ENCODE data around the gene TLDC2.
"Not testable (repeated sequence)": the region's sequence is repeated elsewhere in the genome, so short reads cannot be mapped to it uniquely, and the experiment has no call there.

The TLDC2 gene

GRCh38 chr20:36862857-36863668 lies 12.9 kb upstream of the TLDC2 start:
- Histone ChIP-seq H3K9ac (ENCODE audit: low read depth, low read length) (no peak overlapping the region), H3K4me3 (ENCODE audit: low read depth, low read length) (peak overlapping the region; percentile 64), H3K9me3 (ENCODE audit: control insufficient read depth, insufficient read depth, low read length) (no peaks in the 10 kb centered on the region), H3K36me3 (ENCODE audit: control insufficient read depth, insufficient read depth, low read length) (peaks cover 10% of the 10 kb centered on the region), H3K4me1 (ENCODE audit: control insufficient read depth, insufficient read depth, low read length) (peaks cover 34% of the 10 kb centered on the region), H3K27me3 (ENCODE audit: control insufficient read depth, insufficient read depth, low read length) (peaks cover 5% of the 10 kb centered on the region)

DNA sequence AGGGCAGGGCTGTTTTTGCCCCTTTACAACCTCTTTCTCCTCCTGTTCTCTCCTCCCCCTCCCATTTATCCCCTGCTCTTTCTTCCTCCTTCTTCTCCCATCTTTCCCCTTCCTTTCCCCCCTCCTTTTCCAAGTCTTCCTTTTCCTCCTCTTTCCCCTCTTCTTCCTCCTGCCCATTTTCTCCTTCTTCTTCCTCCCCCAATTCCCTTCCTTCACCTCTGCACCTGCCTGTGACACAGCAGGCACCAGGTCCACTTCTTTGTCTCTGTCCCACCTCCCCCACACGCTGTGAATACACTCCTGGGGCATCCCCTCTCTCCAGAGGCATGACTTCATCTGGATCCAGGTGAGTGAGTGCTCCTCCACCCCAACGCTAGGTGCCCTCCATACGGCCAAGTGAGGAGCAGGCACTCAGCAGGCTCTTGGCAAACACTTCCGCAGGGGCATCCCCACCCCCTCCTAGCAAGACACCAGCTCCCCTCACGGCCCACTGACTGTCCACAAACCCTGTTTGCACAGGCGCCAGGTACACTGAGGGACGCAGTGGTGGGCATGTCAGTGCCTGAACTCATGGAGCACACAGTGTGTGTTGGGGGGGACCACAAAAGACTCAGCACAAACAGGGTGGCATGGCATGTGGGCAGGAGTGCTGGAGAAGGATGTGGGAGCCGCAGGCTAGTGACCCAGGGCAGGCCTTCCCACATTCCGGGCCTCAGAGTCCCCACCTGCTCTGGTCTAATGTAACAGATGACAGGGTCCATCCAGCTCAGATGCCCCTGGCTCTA lies 10.7 kb upstream of the TLDC2 start:
- Histone ChIP-seq H3K4me1 (ENCODE audit: control insufficient read depth, insufficient read depth, low read length) (peaks cover 23% of the 10 kb centered on the region), H3K36me3 (ENCODE audit: control insufficient read depth, insufficient read depth, low read length) (peaks cover 7% of the 10 kb centered on the region), H3K9ac (ENCODE audit: low read depth, low read length) (no peak overlapping the region), H3K27me3 (ENCODE audit: control insufficient read depth, insufficient read depth, low read length) (peaks cover 5% of the 10 kb centered on the region), H3K4me3 (ENCODE audit: low read depth, low read length) (peak overlapping the region; percentile 52), H3K9me3 (ENCODE audit: control insufficient read depth, insufficient read depth, low read length) (no peaks in the 10 kb centered on the region)

DNA sequence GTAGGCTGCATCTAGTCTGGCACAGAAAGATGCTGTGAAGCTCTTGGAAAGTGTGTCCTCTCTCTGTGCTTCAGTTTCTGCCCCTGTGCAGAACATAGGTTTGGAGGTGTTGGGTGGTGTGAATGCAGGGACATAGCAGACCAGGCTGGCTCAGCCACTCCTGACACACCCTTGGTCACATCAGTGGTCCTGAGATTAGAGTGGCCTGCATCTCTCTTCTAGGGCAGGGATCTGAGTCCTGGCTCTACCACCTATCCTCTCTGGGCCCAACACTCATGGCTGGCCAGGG lies 10.1 kb upstream of the TLDC2 start:
- peaks cover 21% of the 10 kb centered on the region for H3K4me1 ChIP-seq (ENCODE audit: control insufficient read depth, insufficient read depth, low read length)
- no peak overlapping the region for H3K9ac ChIP-seq (ENCODE audit: low read depth, low read length)
- no peaks in the 10 kb centered on the region for H3K9me3 ChIP-seq (ENCODE audit: control insufficient read depth, insufficient read depth, low read length)
- H3K27me3 ChIP-seq (ENCODE audit: control insufficient read depth, insufficient read depth, low read length): peaks cover 5% of the 10 kb centered on the region
- no peak overlapping the region for H3K4me3 ChIP-seq (ENCODE audit: low read depth, low read length)
- H3K36me3 ChIP-seq (ENCODE audit: control insufficient read depth, insufficient read depth, low read length): peaks cover 7% of the 10 kb centered on the region

GRCh38 chr20:36866164-36866563 lies 9.8 kb upstream of the TLDC2 start:
- Histone ChIP-seq H3K9ac (ENCODE audit: low read depth, low read length) (no peak overlapping the region), H3K27me3 (ENCODE audit: control insufficient read depth, insufficient read depth, low read length) (peaks cover 5% of the 10 kb centered on the region), H3K4me1 (ENCODE audit: control insufficient read depth, insufficient read depth, low read length) (peaks cover 18% of the 10 kb centered on the region), H3K36me3 (ENCODE audit: control insufficient read depth, insufficient read depth, low read length) (peaks cover 4% of the 10 kb centered on the region), H3K4me3 (ENCODE audit: low read depth, low read length) (no peak overlapping the region), H3K9me3 (ENCODE audit: control insufficient read depth, insufficient read depth, low read length) (no peaks in the 10 kb centered on the region)

GRCh38 chr20:36866681-36867495 lies 9.1 kb upstream of the TLDC2 start:
- H3K36me3 ChIP-seq (ENCODE audit: control insufficient read depth, insufficient read depth, low read length): no peaks in the 10 kb centered on the region
- H3K9ac ChIP-seq (ENCODE audit: low read depth, low read length): no peak overlapping the region
- peaks cover 5% of the 10 kb centered on the region for H3K27me3 ChIP-seq (ENCODE audit: control insufficient read depth, insufficient read depth, low read length)
- peaks cover 11% of the 10 kb centered on the region for H3K4me1 ChIP-seq (ENCODE audit: control insufficient read depth, insufficient read depth, low read length)
- no peak overlapping the region for H3K4me3 ChIP-seq (ENCODE audit: low read depth, low read length)
- no peaks in the 10 kb centered on the region for H3K9me3 ChIP-seq (ENCODE audit: control insufficient read depth, insufficient read depth, low read length)

- Histone ChIP-seq H3K9ac (ENCODE audit: low read depth, low read length) (no peak overlapping the region), H3K4me3 (ENCODE audit: low read depth, low read length) (no peak overlapping the region), H3K9me3 (ENCODE audit: control insufficient read depth, insufficient read depth, low read length) (no peaks in the 10 kb centered on the region), H3K4me1 (ENCODE audit: control insufficient read depth, insufficient read depth, low read length) (no peaks in the 10 kb centered on the region), H3K36me3 (ENCODE audit: control insufficient read depth, insufficient read depth, low read length) (no peaks in the 10 kb centered on the region), H3K27me3 (ENCODE audit: control insufficient read depth, insufficient read depth, low read length) (no peaks in the 10 kb centered on the region)
Observed at GRCh38 chr20:36871640-36872570, 4.0 kb upstream of the TLDC2 start.

DNA sequence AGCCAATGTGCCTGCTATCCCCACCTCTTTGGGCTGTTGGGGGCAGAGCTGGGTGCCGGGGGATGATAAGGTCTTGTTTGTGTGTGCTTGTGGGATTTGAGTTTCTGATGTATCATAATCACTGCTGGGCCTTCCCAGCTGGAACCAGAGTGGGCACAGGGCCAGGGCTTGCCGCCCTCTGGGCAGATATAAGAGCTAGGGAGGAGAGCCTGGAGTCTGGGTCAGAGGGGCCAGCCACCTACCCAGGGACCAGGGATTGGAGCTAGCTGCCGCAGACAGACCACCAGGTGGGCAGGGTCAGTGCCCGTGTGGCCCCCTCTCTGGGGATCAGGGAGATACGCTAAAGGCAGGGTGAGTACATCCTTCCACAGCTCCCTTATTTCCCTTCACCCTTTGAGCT lies 3.1 kb upstream of the TLDC2 start:
- no peaks in the 10 kb centered on the region for H3K36me3 ChIP-seq (ENCODE audit: control insufficient read depth, insufficient read depth, low read length)
- no peak overlapping the region for H3K9ac ChIP-seq (ENCODE audit: low read depth, low read length)
- H3K4me1 ChIP-seq (ENCODE audit: control insufficient read depth, insufficient read depth, low read length): peaks cover 1% of the 10 kb centered on the region
- no peaks in the 10 kb centered on the region for H3K9me3 ChIP-seq (ENCODE audit: control insufficient read depth, insufficient read depth, low read length)
- no peak overlapping the region for H3K4me3 ChIP-seq (ENCODE audit: low read depth, low read length)
- H3K27me3 ChIP-seq (ENCODE audit: control insufficient read depth, insufficient read depth, low read length): no peaks in the 10 kb centered on the region

DNA sequence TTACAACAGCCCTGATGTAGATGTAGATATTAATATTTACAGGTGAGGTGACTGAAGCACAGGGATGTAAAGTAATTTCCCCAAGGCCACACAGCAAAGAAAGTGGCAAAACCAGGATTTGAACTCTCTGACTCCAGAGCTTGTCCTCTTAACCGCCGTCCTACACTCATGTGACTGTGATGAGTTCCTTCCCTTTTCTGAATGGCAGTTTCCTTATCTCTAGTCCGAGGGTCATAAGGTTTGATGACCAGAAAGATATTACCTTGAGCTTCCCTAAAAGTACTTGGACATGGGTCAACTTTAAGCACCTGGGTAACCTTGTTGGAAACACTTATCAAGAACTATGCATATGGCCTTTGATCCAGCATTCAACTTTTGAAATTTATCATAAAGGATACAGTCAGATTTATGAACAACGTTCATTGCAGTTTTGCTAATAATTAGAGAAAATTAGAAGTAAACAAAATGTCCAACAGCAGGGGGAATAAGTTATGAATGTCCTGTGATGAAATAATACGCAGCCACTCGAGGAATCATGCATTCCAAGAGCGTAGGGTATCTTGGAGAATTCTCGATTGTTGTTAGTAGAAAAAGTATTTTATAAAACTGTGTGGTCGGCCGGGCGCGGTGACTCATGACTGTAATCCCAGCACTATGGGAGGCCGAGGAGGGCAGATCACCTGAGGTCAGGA lies 2.3 kb upstream of the TLDC2 start:
- Histone ChIP-seq H3K36me3 (ENCODE audit: control insufficient read depth, insufficient read depth, low read length) (no peaks in the 10 kb centered on the region), H3K27me3 (ENCODE audit: control insufficient read depth, insufficient read depth, low read length) (no peaks in the 10 kb centered on the region), H3K9me3 (ENCODE audit: control insufficient read depth, insufficient read depth, low read length) (no peaks in the 10 kb centered on the region), H3K9ac (ENCODE audit: low read depth, low read length) (no peak overlapping the region), H3K4me1 (ENCODE audit: control insufficient read depth, insufficient read depth, low read length) (peaks cover 3% of the 10 kb centered on the region), H3K4me3 (ENCODE audit: low read depth, low read length) (no peak overlapping the region)

DNA sequence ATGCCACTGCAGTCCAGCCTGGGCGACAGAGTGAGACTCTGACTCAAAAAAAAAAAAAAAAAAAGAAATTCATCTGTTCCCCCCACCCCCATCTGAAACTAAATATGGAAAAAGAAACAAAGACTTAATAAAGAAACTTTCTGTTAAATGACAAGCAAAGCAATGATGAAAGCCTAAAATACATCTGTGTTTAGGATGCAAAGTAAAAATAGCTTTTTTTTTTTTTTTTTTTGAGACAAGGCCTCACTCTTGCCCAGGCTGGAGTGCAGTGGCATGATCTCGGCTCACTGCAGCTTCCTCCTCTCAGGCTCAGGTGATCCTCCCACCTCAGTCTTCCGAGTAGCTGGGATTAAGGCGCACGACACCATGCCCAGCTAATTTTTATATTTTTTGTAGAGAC lies 845 bp upstream of the TLDC2 start:
- H3K9me3 ChIP-seq (ENCODE audit: control insufficient read depth, insufficient read depth, low read length); H3K36me3 ChIP-seq (ENCODE audit: control insufficient read depth, insufficient read depth, low read length); H3K27me3 ChIP-seq (ENCODE audit: control insufficient read depth, insufficient read depth, low read length); H3K4me3 ChIP-seq (ENCODE audit: low read depth, low read length); H3K9ac ChIP-seq (ENCODE audit: low read depth, low read length); H3K4me1 ChIP-seq (ENCODE audit: control insufficient read depth, insufficient read depth, low read length): not testable (repeated sequence)

- Histone ChIP-seq H3K36me3 (ENCODE audit: control insufficient read depth, insufficient read depth, low read length) (no peaks in the 10 kb centered on the region), H3K9ac (ENCODE audit: low read depth, low read length) (peak overlapping the region; percentile 6), H3K9me3 (ENCODE audit: control insufficient read depth, insufficient read depth, low read length) (no peaks in the 10 kb centered on the region), H3K4me3 (ENCODE audit: low read depth, low read length) (no peak overlapping the region), H3K4me1 (ENCODE audit: control insufficient read depth, insufficient read depth, low read length) (peaks cover 3% of the 10 kb centered on the region), H3K27me3 (ENCODE audit: control insufficient read depth, insufficient read depth, low read length) (no peaks in the 10 kb centered on the region)
Observed at GRCh38 chr20:36876473-36876833, 515 bp downstream of the TLDC2 start.
